HepG2 (cell line): Measurements from ENCODE around the gene CHST6.

Experiments used
- ATM ChIP-seq: fragments of 450-650 bp; IDR thresholded peaks from 2 replicates; pipeline ENCODE4 v1.7.1; 2017; ENCODE audit warnings: mild to moderate bottlenecking, borderline replicate concordance
- BCL3 ChIP-seq: sonication (generic); formaldehyde crosslinking; IDR thresholded peaks from 2 replicates; pipeline ENCODE4 v1.5.1; 2020; ENCODE audit warnings: mild to moderate bottlenecking, missing genetic modification reagents, moderate library complexity
- CEBPG ChIP-seq: IDR thresholded peaks from 2 replicates; pipeline ENCODE4 v1.6.1; 2016
- FOXM1 ChIP-seq: sonication (generic); formaldehyde crosslinking; IDR thresholded peaks from 2 replicates; pipeline ENCODE4 v1.5.0; 2020; ENCODE audit warnings: missing genetic modification reagents
- GABPA ChIP-seq, 2 experiments: IDR thresholded peaks; 2 replicates each; pipeline ENCODE4 v1.6.1; 2011 to 2016; ENCODE audit warnings: low read depth in 2 of 2, low read length in 1 of 2, missing biosample characterization in 1 of 2, missing genetic modification characterization in 1 of 2
- REST ChIP-seq, 2 experiments: IDR thresholded peaks; 2 replicates each; pipeline ENCODE4 v1.6.1; 2011 to 2012; ENCODE audit warnings: low read length in 2 of 2, borderline replicate concordance in 1 of 2, low read depth in 1 of 2, mild to moderate bottlenecking in 1 of 2, moderate library complexity in 1 of 2
- ZNF18 ChIP-seq: sonication (generic); formaldehyde crosslinking; IDR thresholded peaks from 2 replicates; pipeline ENCODE4 v1.8.0; 2022; ENCODE audit warnings: mild to moderate bottlenecking, missing genetic modification reagents; ENCODE audit not compliant: insufficient replicate concordance
- ZNF543 ChIP-seq: sonication (generic); formaldehyde crosslinking; IDR thresholded peaks from 2 replicates; pipeline ENCODE4 v1.4.0; 2020; ENCODE audit warnings: mild to moderate bottlenecking, missing genetic modification reagents
- ZNF629 ChIP-seq: sonication (generic); formaldehyde crosslinking; conservative IDR thresholded peaks from 2 replicates; pipeline ENCODE4 v1.5.0; 2020; ENCODE audit warnings: missing genetic modification reagents

GRCh38 chr16:75535211-75535843 lies 40.1 kb upstream of the CHST6 start:
- TF ChIP-seq ATM (no peak), ZNF18 (no peak), CEBPG (no peak), ZNF629 (CRISPR knock-in tag) (no peak), REST (IDR thresholded peaks at IDR 0.05; ENCODE audit: borderline replicate concordance in 1 of 2, low read depth in 1 of 2, low read length in 2 of 2) (no peak), GABPA (IDR thresholded peaks at IDR 0.05; ENCODE audit: low read depth, low read length) (no peak), GABPA (CRISPR knock-in tag; IDR thresholded peaks at IDR 0.05; ENCODE audit: low read depth) (no peak), BCL3 (CRISPR knock-in tag) (no peak), FOXM1 (CRISPR knock-in tag) (no peak), ZNF543 (CRISPR knock-in tag) (no peak)
